Esophagus squamous epithelium (tissue), 4 donors: Measurements from ENCODE around the gene CDKAL1.

Experiments used
- POLR2A ChIP-seq, 4 donors: fragments of 450-650 bp; IDR thresholded peaks; one replicate each; pipeline ENCODE4 v1.6.1; 2017; ENCODE audit warnings: antibody characterized with exemption in 4 of 4, mild to moderate bottlenecking in 4 of 4, moderate library complexity in 3 of 4
- TF ChIP-seq, protein P1 (sequence below), 6 experiments: fragments of 450-650 bp in 4 of 6; fragments of 200-600 bp in 2 of 6; sonication (generic) in 2 of 6; IDR thresholded peaks; one replicate each; pipeline ENCODE4 v1.5.1; 2016 to 2019; ENCODE audit warnings: antibody characterized with exemption in 6 of 6, mild to moderate bottlenecking in 4 of 6, moderate library complexity in 4 of 6

DNA sequence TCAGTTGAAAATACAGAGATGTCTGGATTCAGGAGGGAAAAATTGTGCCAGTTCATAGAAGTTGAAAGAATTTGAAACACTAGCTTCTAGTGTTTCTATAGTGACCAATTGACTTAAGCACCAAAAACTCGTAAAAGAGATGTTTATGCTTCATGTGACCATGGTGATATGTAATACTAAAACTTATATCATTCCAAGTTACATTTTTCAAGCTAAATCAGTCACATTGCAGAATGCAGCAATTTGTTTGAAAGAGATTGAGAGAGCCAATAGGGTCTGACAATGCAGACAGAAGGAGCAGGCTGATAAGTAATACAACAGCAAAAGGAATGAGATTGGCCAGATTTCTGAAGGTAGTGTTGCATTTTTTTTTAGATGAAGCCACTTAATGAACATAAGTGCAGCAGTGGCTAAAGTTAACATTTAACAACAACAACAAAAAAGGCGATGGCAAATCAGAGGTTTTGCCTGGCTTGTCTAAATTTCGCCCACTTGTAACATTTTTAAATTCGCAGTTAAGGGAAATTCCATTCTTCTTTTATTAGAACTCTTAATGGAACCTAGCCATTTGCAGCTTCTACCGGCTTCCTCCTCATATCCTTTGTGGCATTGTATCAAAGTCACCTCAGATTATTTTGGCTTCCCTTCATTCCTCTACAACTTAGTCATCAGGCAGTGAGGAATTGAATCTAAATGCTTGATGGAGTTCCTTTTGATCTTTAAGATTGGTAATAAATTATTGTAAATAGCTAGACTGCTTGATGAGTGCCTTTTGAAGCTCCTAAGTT lies 575.3 kb downstream of the CDKAL1 start:
- TF ChIP-seq, protein P1, sequence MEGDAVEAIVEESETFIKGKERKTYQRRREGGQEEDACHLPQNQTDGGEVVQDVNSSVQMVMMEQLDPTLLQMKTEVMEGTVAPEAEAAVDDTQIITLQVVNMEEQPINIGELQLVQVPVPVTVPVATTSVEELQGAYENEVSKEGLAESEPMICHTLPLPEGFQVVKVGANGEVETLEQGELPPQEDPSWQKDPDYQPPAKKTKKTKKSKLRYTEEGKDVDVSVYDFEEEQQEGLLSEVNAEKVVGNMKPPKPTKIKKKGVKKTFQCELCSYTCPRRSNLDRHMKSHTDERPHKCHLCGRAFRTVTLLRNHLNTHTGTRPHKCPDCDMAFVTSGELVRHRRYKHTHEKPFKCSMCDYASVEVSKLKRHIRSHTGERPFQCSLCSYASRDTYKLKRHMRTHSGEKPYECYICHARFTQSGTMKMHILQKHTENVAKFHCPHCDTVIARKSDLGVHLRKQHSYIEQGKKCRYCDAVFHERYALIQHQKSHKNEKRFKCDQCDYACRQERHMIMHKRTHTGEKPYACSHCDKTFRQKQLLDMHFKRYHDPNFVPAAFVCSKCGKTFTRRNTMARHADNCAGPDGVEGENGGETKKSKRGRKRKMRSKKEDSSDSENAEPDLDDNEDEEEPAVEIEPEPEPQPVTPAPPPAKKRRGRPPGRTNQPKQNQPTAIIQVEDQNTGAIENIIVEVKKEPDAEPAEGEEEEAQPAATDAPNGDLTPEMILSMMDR (IDR thresholded peaks at IDR 0.05) = no peak
- TF ChIP-seq POLR2A (IDR thresholded peaks at IDR 0.05) = no peak
